Chondrocyte (in vitro differentiated cells): ENCODE data around the gene SPSB4. TPM values are rescaled to one million over a fixed set of nuclear protein-coding genes. Genes with fewer than 3 reads are reported as not detected.

ENCODE experiments used
- DNase-seq: peaks from one replicate; pipeline ENCODE4 v3.0.0; 2021; ENCODE audit warnings: mixed read lengths, low spot score
- H3K27ac Mint-ChIP-seq: one replicate; pipeline ENCODE4 v1.8.0; 2021; ENCODE audit warnings: mild to moderate bottlenecking, moderate library complexity, mixed read lengths; ENCODE audit not compliant: unreplicated experiment
- H3K27me3 Mint-ChIP-seq: 2 replicates; pipeline ENCODE4 v1.8.0; 2021; ENCODE audit warnings: low read depth, mixed read lengths
- H3K36me3 Mint-ChIP-seq: 2 replicates; pipeline ENCODE4 v1.8.0; 2021; ENCODE audit warnings: low read depth, mixed read lengths
- H3K4me1 Mint-ChIP-seq: 2 replicates; pipeline ENCODE4 v1.8.0; 2021; ENCODE audit warnings: low read depth, mild to moderate bottlenecking, mixed read lengths
- H3K4me3 Mint-ChIP-seq: one replicate; pipeline ENCODE4 v1.8.0; 2021; ENCODE audit warnings: mild to moderate bottlenecking, moderate library complexity, mixed read lengths; ENCODE audit not compliant: unreplicated experiment
- H3K9me3 Mint-ChIP-seq: 2 replicates; pipeline ENCODE4 v1.8.0; 2021; ENCODE audit warnings: low read depth, mixed read lengths
- total RNA-seq: library from RNA; stranded (reverse); gene quantifications from 3 replicates; pipeline ENCODE4 v1.2.1, GENCODE V29; 2021
- TF ChIP-seq, protein P1 (sequence below): fragments of 200-600 bp; sonication (generic); IDR thresholded peaks from 2 replicates; pipeline ENCODE4 v1.5.0; 2021; ENCODE audit warnings: antibody characterized with exemption, mild to moderate bottlenecking, moderate library complexity

The SPSB4 gene
- total RNA-seq, 1 donor from 2014 or later, result 1.9 TPM

DNA sequence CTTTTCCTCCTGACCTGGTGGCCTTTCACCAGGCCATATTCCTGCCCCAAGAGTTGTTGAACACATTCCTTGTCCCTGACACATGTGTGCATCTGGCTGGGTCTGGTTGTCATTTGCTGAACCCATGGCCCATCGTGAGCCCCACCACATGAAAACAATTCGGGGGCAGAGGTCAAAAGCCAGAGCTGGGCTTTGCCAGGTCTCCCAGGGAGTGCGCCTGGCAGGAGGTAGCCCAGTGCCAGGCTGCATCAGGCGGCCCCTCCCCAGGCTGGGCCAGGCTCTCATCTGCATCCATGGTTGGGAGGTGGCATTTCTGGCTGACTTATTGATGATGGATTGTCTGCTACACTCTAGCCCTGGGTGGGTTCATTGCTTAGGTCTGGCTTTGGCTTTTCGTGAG, 30.9 kb downstream of the SPSB4 start:
- H3K27ac Mint-ChIP-seq, result no peak overlapping the region
- no peaks in the 10 kb centered on the region for H3K9me3 Mint-ChIP-seq
- TF ChIP-seq, protein P1, sequence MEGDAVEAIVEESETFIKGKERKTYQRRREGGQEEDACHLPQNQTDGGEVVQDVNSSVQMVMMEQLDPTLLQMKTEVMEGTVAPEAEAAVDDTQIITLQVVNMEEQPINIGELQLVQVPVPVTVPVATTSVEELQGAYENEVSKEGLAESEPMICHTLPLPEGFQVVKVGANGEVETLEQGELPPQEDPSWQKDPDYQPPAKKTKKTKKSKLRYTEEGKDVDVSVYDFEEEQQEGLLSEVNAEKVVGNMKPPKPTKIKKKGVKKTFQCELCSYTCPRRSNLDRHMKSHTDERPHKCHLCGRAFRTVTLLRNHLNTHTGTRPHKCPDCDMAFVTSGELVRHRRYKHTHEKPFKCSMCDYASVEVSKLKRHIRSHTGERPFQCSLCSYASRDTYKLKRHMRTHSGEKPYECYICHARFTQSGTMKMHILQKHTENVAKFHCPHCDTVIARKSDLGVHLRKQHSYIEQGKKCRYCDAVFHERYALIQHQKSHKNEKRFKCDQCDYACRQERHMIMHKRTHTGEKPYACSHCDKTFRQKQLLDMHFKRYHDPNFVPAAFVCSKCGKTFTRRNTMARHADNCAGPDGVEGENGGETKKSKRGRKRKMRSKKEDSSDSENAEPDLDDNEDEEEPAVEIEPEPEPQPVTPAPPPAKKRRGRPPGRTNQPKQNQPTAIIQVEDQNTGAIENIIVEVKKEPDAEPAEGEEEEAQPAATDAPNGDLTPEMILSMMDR, result no peak
- H3K4me1 Mint-ChIP-seq, result peaks cover 36% of the 10 kb centered on the region
- DNase-seq, result no peak
- H3K4me3 Mint-ChIP-seq, result no peak overlapping the region
- H3K27me3 Mint-ChIP-seq, result no peaks in the 10 kb centered on the region
- no peaks in the 10 kb centered on the region for H3K36me3 Mint-ChIP-seq

DNA sequence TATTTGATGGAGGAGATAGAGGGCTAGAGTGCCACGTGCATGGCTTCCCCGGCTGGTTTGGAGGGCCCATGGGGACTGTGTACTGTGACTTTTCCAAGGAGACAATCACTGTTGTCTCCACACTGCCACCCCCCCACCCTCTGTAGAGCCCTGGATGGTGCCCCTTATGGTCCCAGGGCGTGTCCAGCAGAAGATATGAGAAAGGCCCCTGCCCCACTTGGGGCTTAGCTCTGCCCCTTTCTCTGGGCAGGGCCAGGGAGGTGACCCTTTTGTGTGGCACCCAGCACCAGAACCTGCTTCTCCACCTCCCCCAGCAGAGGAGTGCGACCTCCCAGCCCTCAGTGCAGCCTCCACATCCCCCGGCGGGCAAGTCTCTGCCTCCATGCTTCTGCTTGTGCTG, 32.1 kb downstream of the SPSB4 start:
- no peak overlapping the region for H3K27ac Mint-ChIP-seq
- H3K36me3 Mint-ChIP-seq, result no peaks in the 10 kb centered on the region
- no peaks in the 10 kb centered on the region for H3K27me3 Mint-ChIP-seq
- no peak for DNase-seq
- H3K4me1 Mint-ChIP-seq, result peaks cover 24% of the 10 kb centered on the region
- H3K4me3 Mint-ChIP-seq, result no peak overlapping the region
- no peaks in the 10 kb centered on the region for H3K9me3 Mint-ChIP-seq
- TF ChIP-seq, protein P1, result no peak

DNA sequence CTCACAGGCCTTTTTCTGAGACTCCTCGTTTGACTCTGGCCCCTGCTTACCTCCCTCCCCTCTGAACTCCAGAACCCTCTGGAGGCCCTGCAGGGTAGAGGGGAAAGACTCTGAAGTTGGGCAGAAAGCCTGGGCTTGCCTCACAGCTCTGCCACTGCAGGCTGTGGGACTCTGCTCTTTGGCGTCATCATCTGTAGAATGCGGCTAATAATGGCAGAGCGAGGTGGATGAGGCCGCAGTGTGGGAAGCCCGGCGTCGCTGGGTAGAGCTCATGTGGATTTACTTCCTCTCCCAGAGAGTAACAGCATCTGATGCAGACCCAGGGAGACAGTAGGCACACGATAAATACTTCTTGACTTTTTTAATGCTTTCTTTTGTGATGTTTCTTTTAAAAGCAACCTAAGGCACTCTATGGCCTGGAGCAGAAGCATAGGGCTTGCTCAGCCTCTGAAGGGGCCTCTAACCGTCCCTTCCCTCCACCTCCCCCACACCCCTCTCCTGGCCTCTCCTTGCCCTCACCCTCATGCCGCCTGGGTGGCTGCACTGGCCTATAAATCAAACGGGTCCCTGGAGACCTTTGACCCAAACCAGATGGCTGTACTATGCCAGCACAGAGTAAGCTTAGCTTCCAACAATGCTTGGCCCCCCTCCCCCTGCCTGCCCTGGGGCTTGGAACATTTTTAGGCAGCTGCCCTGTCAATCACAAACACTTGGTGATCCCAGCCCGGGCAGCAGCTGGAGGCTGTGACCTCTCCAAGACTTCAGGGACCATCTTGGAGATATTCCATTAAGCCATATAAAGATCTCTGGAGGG, 32.9 kb downstream of the SPSB4 start:
- H3K4me3 Mint-ChIP-seq, result no peak overlapping the region
- H3K27ac Mint-ChIP-seq, result no peak overlapping the region
- no peaks in the 10 kb centered on the region for H3K27me3 Mint-ChIP-seq
- TF ChIP-seq, protein P1, result no peak
- peak; percentile 38 for DNase-seq
- H3K4me1 Mint-ChIP-seq, result peaks cover 20% of the 10 kb centered on the region
- no peaks in the 10 kb centered on the region for H3K36me3 Mint-ChIP-seq
- no peaks in the 10 kb centered on the region for H3K9me3 Mint-ChIP-seq

DNA sequence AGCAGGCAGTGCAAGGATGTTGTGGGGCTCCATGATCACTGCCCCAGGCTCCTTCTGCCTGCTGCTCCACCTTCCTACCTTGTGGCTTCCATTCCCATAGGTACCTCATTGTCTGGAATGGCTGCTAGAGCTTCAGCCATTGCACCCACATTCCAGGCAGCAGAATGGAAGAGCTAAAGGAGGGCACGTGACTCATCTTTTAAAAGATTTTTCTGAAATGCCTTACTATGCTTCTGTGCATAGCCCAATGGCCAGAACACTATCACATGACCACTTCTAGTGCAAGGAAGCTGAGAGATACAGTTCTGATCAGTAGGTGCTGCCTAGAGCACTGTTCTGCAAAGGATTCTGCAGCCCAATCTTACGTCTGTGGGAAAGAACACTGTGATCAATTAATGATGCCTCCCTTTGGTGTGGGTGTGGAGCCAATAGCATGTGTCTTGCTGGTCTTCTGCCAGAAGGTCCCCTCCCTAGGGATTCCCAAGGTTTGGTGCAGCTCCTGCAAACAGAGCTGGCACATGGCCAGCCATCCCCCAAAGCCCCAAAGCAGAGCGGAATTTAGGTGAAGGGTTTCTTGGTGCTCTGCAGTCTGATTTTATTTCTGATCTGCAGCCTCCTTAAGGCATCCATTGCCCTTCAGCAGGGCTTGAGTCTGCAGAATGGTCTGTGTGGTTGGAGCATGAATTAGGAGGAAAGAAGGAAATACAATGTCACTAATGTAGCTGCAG, 34.4 kb downstream of the SPSB4 start:
- no peak overlapping the region for H3K4me3 Mint-ChIP-seq
- no peaks in the 10 kb centered on the region for H3K36me3 Mint-ChIP-seq
- no peak for DNase-seq
- H3K9me3 Mint-ChIP-seq, result no peaks in the 10 kb centered on the region
- TF ChIP-seq, protein P1, result no peak
- H3K4me1 Mint-ChIP-seq, result peaks cover 20% of the 10 kb centered on the region
- no peaks in the 10 kb centered on the region for H3K27me3 Mint-ChIP-seq
- H3K27ac Mint-ChIP-seq, result no peak overlapping the region

DNA sequence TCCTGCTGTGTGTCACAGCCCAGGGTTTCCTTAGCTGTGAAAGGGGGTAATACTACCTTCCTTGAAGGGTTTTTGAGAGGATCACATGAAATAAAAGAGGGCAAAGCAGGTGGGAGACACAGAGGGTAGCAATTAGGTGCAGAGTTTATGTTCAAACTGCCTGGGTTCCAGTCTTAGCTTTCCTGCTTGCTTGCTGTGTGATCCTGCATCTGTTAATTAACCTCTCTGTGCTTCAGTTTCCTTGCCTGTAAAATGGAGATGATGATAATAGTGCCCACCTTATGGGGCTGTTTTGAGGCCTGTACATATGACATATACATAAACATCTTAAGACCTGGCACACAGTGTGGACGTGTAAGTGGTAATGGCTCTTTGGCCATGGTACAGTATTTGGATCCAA, 35.0 kb downstream of the SPSB4 start:
- Mint-ChIP-seq H3K9me3 (no peaks in the 10 kb centered on the region), H3K4me3 (no peak overlapping the region), H3K27me3 (no peaks in the 10 kb centered on the region), H3K27ac (no peak overlapping the region), H3K4me1 (peaks cover 19% of the 10 kb centered on the region), H3K36me3 (no peaks in the 10 kb centered on the region)
- DNase-seq, result no peak
- TF ChIP-seq, protein P1, result no peak
